HG02870 (cell line): ENCODE results near the gene SKA2.
"Not testable (repeated sequence)": the region's sequence is repeated elsewhere in the genome, so short reads cannot be mapped to it uniquely, and the experiment has no call there.

ENCODE experiments used
- ATAC-seq: cut with Tn5 transposase; IDR thresholded peaks from one replicate; pipeline ENCODE4 v1.9.1; 2021; ENCODE audit warnings: mild to moderate bottlenecking, moderate library complexity; ENCODE audit not compliant: unreplicated experiment

The SKA2 gene, protein sequence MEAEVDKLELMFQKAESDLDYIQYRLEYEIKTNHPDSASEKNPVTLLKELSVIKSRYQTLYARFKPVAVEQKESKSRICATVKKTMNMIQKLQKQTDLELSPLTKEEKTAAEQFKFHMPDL

DNA sequence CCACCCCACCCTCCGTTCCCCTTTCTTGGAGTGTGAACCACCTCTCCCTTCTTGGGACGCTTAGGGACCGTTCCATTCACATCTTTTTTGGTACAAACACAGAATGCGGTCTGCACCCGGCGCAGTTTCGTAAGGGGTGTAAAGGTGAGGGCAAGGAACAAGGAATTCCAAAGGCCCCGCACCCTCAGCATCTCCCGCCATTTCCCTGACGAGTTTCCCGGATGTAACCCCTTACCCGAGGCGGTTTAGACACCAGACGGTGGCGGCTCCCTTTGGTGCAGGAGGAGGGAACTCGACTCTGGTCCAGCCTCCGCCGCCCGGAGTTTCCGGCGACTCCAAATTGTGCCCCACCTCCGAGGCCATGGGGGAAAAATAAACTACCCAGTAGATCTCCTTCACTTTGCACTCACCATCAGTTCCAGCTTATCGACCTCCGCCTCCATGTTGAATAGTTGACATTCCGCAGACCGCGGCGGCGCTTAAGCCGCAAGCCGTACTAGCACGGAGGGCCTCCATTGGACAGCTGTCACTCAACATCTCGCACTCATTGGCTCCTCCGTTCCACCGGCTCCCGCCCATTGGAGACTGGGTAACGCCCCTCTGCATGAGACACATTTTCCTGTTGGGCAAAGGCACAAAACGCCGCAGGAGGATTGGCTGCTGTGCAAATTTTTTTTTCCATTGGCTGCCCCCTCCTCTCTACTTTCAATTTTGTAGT lies at the start of gene SKA2:
SKA2 (minus strand) TSS at position 466 of the 718 bp plus-strand sequence; CDS start at position 443, 23 bp downstream.
- peak; percentile 81 for ATAC-seq

GRCh38 chr17:59202320-59202719 lies 47.3 kb upstream of the SKA2 start:
- no peak for ATAC-seq

DNA sequence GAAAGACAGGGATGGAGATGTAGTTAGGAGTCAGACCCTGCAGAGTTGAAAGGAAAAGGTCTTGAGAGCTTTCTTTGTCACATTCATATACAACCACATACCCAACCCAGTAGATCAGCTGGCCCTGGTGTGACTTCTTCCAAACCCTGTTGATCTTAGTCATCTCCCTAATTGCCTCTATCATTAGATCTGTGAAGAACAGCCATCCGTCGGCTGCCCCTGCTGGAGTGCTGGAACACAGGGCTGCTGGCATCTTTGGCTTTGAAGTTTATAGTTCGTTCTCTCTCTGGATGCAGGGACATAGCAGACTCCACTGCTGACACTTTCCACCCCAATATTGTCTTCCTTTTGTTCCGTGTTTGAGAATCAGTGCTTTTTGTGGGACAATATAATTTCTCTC lies 44.4 kb upstream of the SKA2 start:
- ATAC-seq, result no peak

GRCh38 chr17:59193336-59193862 lies 38.4 kb upstream of the SKA2 start:
- ATAC-seq, result no peak

GRCh38 chr17:59190806-59191205 lies 35.8 kb upstream of the SKA2 start:
- no peak for ATAC-seq

DNA sequence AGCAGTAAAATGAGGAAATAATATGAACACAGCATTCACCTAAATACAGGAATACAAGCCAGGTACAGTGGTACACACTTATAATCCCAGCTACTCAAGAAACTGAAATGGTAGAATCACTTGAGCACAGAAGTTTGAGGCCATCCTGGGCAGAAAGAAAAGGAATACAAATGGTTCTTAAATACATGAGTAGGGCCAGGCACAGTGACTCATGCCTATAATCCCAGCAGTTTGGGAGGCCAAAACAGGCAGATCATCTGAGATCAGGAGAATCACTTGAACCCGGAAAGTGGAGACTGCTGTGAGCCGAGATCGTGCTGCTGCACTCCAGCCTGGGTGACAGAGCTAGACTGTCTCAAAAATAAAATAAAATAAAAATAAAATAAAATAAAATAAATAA lies 31.9 kb upstream of the SKA2 start:
- ATAC-seq, result no peak

- ATAC-seq, result no peak
These were observed 31.0 kb upstream of the SKA2 start for GRCh38 chr17:59185997-59186396.

- no peak for ATAC-seq
These were observed 26.5 kb upstream of the SKA2 start for GRCh38 chr17:59181481-59181880.

- ATAC-seq, result no peak
These were observed 25.6 kb upstream of the SKA2 start for GRCh38 chr17:59180626-59181025.

DNA sequence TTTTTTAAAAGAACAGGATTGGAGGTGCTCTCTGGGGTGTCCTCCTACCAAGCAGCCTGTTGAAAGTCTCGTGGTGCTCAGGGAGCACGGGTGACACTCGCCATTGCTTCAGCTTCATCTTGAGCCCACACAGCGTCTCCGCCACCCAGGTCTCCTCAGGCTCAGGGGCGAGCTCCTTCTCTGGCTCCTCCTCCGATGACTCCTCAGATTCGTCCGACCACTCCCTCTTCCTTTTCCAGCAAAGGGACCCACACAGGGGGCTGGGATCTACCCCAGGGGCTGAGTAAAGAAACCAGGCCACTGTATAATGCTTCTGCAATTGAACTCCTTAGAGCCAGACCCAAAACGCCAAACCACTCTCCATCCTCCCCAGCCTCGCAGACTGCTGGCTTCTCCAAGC lies 24.6 kb upstream of the SKA2 start:
- ATAC-seq, result not testable (repeated sequence)

DNA sequence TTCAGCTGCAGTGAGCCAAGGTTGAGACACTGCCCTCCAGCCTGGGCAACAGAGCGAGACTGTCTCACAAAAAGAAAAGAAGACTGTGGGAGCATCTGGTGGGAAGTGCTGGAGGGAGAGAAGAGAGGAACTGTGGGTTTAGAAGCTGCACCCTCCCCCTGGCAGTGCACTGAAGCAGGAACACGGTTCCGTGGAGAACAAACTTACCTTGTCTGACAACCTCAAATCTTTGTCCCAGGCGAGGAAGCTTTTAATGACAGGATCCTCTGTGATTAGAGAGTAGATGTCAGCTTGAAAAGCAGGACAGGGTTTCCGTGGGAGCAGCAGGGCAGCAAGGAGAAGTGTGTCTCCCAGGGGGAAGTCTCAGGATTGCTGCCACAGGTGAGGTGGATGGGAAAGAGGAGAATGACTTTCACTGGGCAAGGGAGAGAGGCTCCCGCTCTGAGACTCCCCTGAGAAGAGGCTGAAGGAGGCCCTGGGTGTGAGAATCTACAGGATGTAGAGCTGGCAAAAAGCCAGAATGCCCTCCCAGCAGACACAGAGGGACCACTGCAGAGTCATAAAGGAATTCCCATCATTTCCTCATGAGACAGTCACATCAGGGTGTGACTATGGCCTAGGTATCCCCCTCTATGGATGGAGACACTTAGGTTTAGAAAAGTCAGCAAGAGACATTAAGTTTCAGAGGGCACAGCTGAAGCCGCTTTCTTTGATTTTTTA lies 23.4 kb upstream of the SKA2 start:
- no peak for ATAC-seq

- ATAC-seq, result no peak
These were observed 20.1 kb upstream of the SKA2 start for GRCh38 chr17:59175076-59175475.

DNA sequence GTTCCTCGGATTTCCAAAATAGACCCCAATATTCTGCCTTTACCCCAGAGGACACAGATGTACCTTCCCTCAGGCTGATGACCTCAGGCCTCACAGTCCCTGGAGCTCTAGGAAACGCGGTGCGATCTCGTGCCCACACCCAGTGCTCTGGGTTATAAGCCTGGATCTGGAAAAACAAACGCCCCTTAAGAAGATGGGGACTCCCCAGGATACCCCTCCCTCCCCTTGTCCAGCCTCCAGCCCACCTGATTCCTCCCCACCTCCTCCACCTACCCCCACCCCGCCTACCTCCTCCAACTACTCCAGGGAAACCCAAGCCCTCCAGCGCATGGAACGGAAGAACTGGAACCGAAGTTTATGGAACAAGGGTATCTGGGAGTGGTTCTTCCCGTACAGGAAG lies 19.7 kb upstream of the SKA2 start:
- ATAC-seq, result no peak

- ATAC-seq, result no peak
These were observed 17.5 kb upstream of the SKA2 start for GRCh38 chr17:59172436-59173004.

GRCh38 chr17:59167571-59168001 lies 12.6 kb upstream of the SKA2 start:
- ATAC-seq, result no peak

GRCh38 chr17:59165933-59166342 lies 11.0 kb upstream of the SKA2 start:
- no peak for ATAC-seq

DNA sequence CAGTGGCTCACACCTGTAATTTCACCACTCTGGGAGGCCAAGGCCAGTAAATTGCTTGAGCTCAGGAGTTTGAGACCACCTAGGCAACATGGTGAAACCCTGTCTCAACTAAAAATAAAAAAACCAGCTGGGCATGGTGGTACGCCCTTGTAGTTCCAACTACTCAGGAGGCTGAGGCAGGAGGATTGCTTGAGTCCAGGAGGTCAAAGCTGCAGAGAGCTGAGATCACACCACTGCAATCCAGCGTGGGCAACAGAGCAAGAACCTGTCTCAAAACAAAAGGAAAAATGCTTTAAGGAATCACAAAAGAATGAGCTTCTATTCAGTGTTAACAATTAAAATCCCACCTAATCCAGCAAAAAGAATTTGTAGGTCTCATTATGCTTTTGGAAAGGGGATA lies 6.5 kb upstream of the SKA2 start:
- ATAC-seq, result no peak

DNA sequence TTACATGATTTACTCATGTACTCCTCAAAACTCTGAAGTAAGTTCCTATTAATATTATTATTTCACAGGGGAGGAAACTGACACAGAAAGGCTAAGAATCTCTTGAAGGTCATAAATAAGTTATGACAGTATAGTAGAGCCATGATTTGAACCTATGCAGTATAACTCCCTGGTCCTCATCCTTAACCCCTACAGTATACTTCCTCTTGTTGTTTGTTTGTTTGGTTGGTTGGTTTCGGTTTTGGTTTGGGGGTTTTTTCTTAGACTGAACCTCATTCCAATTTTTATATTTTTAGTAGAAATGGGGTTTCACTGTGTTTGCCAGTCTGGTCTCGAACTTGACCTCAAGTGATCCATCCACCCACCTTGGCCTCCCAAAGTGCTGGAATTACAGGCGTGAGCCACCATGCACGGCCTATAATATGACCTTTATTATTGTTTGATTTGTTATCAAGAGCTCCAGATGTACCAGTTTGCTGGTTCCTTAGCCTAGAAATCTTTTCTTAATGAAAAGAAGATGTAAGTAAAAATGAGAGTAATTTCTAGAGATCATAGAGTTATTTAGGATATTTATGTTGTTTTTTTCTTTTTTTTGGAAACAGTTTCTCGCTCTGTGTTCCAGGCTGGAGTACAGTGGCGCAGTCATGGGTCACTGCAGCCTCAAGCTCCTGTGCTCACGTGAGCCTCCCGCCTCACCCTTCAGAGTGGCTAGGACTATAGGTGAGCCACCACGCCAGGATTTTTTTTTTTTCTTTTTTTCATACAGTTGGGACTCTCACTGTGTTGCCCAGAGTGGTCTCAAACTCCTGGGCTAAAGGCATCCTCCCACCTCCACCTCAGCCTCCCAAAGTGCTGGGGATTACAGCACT lies 5.4 kb upstream of the SKA2 start:
- ATAC-seq, result no peak

DNA sequence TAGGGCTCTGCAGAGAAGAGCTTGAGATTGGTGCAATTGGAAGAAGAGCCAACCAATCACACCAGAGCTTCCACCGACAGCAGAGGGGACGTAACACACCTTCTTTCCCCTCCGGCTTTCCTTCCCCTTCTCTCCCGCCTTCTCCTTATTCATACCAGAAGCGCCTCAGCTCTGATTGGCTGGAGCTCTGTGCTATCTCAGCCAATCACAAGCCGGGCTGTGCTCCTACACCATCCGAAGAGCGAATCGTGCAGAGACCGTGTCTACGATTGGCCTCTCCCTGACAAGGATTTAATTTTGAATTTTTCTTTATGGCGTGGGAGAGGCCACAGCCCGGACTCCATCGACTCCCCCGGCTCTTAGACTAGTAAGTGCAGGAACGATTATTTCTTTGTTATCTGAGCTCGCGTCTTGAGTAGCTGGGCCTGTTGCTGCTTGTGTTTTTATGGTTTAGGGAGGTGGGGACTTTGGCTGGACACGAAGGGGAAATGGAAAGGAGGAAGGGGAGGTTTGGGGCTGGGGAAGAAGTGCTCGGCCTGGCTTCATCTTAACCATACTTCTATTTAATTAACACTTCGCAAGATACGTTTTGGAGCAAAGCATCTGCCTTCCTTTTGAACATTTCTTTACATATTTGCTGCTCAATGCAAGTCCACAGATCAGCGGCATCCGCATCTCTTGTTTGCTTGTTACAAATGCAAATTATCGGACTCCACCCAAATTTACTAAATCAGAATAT lies 622 bp upstream of the SKA2 start, which contains the start of gene PRR11:
PRR11 (plus strand) TSS at position 308 of the 739 bp plus-strand sequence. CDS start 14,007 bp downstream, outside the sequence.
- peak; percentile 83 for ATAC-seq

DNA sequence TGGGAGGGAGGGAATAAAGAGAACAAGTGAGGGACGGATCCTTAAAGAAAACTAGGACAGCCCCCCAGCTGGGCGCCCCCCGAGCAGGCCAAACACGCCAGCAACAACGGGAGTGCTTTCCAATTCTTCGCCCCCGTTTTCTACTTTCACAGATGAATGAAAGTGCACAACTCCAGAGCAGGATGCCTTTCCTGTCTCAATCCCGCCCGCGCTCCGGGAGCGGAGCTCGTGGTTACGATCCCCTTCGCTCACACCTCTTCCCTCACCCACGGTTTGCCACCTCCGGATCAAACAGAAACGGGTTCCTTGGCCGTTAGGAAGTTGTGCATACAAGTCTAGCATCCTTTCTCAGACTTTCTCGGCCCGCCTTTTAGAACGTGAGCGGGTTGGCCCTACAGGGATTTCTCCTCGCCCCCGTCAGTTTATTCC lies 680 bp downstream of the SKA2 start:
- ATAC-seq, result no peak
